K562 (cell line): ENCODE data around the gene PKDREJ.

Source experiments
- CBX2 ChIP-seq: fragments of 200-600 bp; sonication (generic); IDR thresholded peaks from one replicate; pipeline ENCODE4 v1.6.1; 2012; ENCODE audit warnings: mild to moderate bottlenecking, low read length, inconsistent platforms; ENCODE audit not compliant: insufficient read depth, poor library complexity, severe bottlenecking
- HCFC1 ChIP-seq: IDR thresholded peaks from 2 replicates; pipeline ENCODE4 v1.6.1; 2012; ENCODE audit warnings: low read depth, low read length, improper control_type of control experiment
- MIER1 ChIP-seq: fragments of 450-650 bp; IDR thresholded peaks from 2 replicates; pipeline ENCODE4 v1.6.1; 2016; ENCODE audit warnings: antibody characterized with exemption, mild to moderate bottlenecking, low read depth
- MLX ChIP-seq, 2 experiments: fragments of 450-650 bp in 1 of 2; sonication (generic) in 1 of 2; formaldehyde crosslinking; conservative IDR thresholded peaks; 2 replicates each; pipeline versions ENCODE4 v1.4.0 to v1.8.1; 2020 to 2022; ENCODE audit warnings: mild to moderate bottlenecking in 1 of 2, missing genetic modification reagents in 1 of 2
- MXI1 ChIP-seq: IDR thresholded peaks from 2 replicates; pipeline ENCODE4 v1.6.1; 2011; ENCODE audit warnings: low read depth, mild to moderate bottlenecking, improper control_type of control experiment, low read length
- PATZ1 ChIP-seq: fragments of 250-450 bp; sonication (Bioruptor Pico); IDR thresholded peaks from 2 replicates; pipeline ENCODE4 v1.5.0; 2020; ENCODE audit warnings: mild to moderate bottlenecking, borderline replicate concordance
- PYGO2 ChIP-seq: fragments of 450-650 bp; IDR thresholded peaks from 2 replicates; pipeline ENCODE4 v1.6.1; 2016; ENCODE audit warnings: mild to moderate bottlenecking, missing genetic modification characterization, moderate library complexity, missing compliant biosample characterization
- RBFOX2 ChIP-seq: fragments of 200-400 bp; formaldehyde crosslinking; IDR thresholded peaks from 2 replicates; pipeline ENCODE4 v1.6.1; 2017; ENCODE audit warnings: low read depth, mild to moderate bottlenecking, low read length, moderate library complexity
- SMAD4 ChIP-seq: fragments of 250-450 bp; sonication (Bioruptor Pico); conservative IDR thresholded peaks from 2 replicates; pipeline ENCODE4 v1.8.0; 2021; ENCODE audit warnings: inconsistent platforms, mild to moderate bottlenecking, moderate library complexity
- ZNF124 ChIP-seq: sonication (generic); formaldehyde crosslinking; IDR thresholded peaks from 2 replicates; pipeline ENCODE4 v1.8.1; 2022; ENCODE audit warnings: missing genetic modification reagents
- TF ChIP-seq, protein P1 (sequence below), 3 experiments: IDR thresholded peaks in 2 of 3; conservative IDR thresholded peaks in 1 of 3; 2 replicates each; pipeline ENCODE4 v1.5.1; 2011 to 2012; ENCODE audit warnings: low read length in 3 of 3, mild to moderate bottlenecking in 3 of 3, control low read depth in 2 of 3, improper control_type of control experiment in 1 of 3, inconsistent platforms in 1 of 3, low read depth in 1 of 3, mixed read lengths in 1 of 3, moderate library complexity in 1 of 3; ENCODE audit not compliant: insufficient read depth in 2 of 3

DNA sequence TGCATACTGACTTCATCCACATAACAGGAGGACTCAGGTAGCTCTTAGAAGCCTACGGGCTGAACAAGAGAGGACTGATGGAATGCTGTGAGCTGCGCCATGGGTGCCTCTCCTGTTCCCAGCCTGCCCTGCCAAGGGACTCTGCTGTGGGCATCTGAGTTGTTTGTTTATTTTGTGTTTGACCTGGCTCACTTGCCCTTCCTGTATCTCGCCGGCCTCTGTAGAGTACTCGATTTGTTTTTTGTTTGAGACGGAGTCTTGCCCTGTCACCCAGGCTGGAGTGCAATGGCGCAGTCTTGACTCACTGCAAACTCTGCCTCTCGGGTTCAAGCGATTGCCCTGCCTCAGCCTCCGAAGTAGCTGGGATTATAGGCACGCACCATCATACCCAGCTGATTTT, 6.4 kb upstream of the PKDREJ start:
- TF ChIP-seq MIER1 = no peak
- TF ChIP-seq PYGO2 (tag) = no peak
- TF ChIP-seq MXI1 = no peak
- no peak for TF ChIP-seq HCFC1
- no peak for TF ChIP-seq SMAD4 (CRISPR knock-in tag)
- TF ChIP-seq, protein P1, sequence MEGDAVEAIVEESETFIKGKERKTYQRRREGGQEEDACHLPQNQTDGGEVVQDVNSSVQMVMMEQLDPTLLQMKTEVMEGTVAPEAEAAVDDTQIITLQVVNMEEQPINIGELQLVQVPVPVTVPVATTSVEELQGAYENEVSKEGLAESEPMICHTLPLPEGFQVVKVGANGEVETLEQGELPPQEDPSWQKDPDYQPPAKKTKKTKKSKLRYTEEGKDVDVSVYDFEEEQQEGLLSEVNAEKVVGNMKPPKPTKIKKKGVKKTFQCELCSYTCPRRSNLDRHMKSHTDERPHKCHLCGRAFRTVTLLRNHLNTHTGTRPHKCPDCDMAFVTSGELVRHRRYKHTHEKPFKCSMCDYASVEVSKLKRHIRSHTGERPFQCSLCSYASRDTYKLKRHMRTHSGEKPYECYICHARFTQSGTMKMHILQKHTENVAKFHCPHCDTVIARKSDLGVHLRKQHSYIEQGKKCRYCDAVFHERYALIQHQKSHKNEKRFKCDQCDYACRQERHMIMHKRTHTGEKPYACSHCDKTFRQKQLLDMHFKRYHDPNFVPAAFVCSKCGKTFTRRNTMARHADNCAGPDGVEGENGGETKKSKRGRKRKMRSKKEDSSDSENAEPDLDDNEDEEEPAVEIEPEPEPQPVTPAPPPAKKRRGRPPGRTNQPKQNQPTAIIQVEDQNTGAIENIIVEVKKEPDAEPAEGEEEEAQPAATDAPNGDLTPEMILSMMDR (IDR thresholded peaks at IDR 0.05 in 2 of 3, conservative IDR thresholded peaks at IDR 0.05 in 1 of 3; ENCODE audit: insufficient read depth in 2 of 3, low read depth in 1 of 3, low read length in 3 of 3) = no peak
- no peak for TF ChIP-seq ZNF124 (CRISPR knock-in tag)
- TF ChIP-seq RBFOX2 = no peak
- no peak for TF ChIP-seq CBX2
- TF ChIP-seq MLX (CRISPR knock-in tag; conservative IDR thresholded peaks at IDR 0.05) = no peak
- no peak for TF ChIP-seq PATZ1 (CRISPR knock-in tag)
